HepG2 (cell line): ENCODE measurements around the gene CR1L. TPM values are rescaled to one million over a fixed set of nuclear protein-coding genes. Genes with fewer than 3 reads are reported as not detected.

ENCODE experiments used
- ATAC-seq: fragments of 200-7000 bp; cut with Tn5 transposase; 3 replicates; pipeline ENCODE4 v1.9.1; 2020; ENCODE audit warnings: mild to moderate bottlenecking, moderate library complexity
- BruUV-seq: library from RNA; stranded (reverse); fragments of 400-500 nt; replicated peaks from 2 replicates; lab custom pipeline; 2021; lab: Mats Ljungman, UMichigan
- CTCF ChIA-PET: fragments of 300-600 bp; formaldehyde crosslinking; extraction: SDS; loops from one replicate; lab custom pipeline; 2021; ENCODE audit warnings: low total read pairs, inconsistent platforms, low intra/inter-chr PET ratio; lab: Yijun Ruan, JAX
- POLR2A ChIA-PET: fragments of 350-600 bp; sonication (Branson Sonifier 250); formaldehyde crosslinking; loops from one replicate; lab custom pipeline; 2020; ENCODE audit warnings: antibody characterized with exemption, inconsistent platforms; lab: Yijun Ruan, JAX
- DNase-seq: peaks from one replicate; pipeline ENCODE4 v3.0.0-alpha.2; 2015; ENCODE audit warnings: low spot score
- FAIRE-seq: peaks from 3 replicates; lab custom pipeline; 2011; peaks lifted over from hg19 to GRCh38; lab: Jason Lieb, UNC
- H2AFZ ChIP-seq: one replicate; pipeline ENCODE4 v1.6.1; 2011; ENCODE audit warnings: low read length, inconsistent platforms
- H3K27ac ChIP-seq: fragments of 300-600 bp; 3 replicates; pipeline ENCODE4 v1.8.0; 2011; ENCODE audit warnings: mixed run types, mild to moderate bottlenecking, mixed read lengths, low read length, inconsistent platforms; ENCODE audit not compliant: insufficient read depth; ENCODE audit errors: extremely low read length
- H3K27me3 ChIP-seq, 2 experiments: fragments of 200-600 bp in 1 of 2; 2 replicates in 1 of 2; 3 replicates in 1 of 2; pipeline versions ENCODE4 v1.6.0 to v1.8.0; 2011; ENCODE audit warnings: low read length in 2 of 2, mild to moderate bottlenecking in 2 of 2, moderate library complexity in 2 of 2, inconsistent platforms in 1 of 2; ENCODE audit not compliant: insufficient read depth in 2 of 2, control insufficient read depth in 1 of 2
- H3K36me3 ChIP-seq, 2 experiments: fragments of 200-600 bp in 1 of 2; replicated peaks in 1 of 2; 2 replicates in 1 of 2; 3 replicates in 1 of 2; pipeline versions ENCODE4 v1.5.1 to v1.8.0; 2011; ENCODE audit warnings: low read length in 2 of 2, inconsistent platforms in 1 of 2; ENCODE audit not compliant: insufficient read depth in 2 of 2, control insufficient read depth in 1 of 2
- H3K4me1 ChIP-seq: 2 replicates; pipeline ENCODE4 v1.5.1; 2012; ENCODE audit warnings: low read length, inconsistent platforms; ENCODE audit not compliant: insufficient read depth
- H3K4me2 ChIP-seq: 2 replicates; pipeline ENCODE4 v1.6.0; 2011; ENCODE audit warnings: low read depth, low read length, inconsistent platforms
- H3K4me3 ChIP-seq, 3 experiments: fragments of 200-600 bp in 1 of 3; sonication (generic), shearing (Covaris generic) in 1 of 3; replicated peaks in 1 of 3; 2 replicates each; pipeline ENCODE4 v1.5.1; 2011 to 2016; ENCODE audit warnings: low read length in 3 of 3, inconsistent platforms in 2 of 3, low read depth in 2 of 3, mild to moderate bottlenecking in 2 of 3, control low read depth in 1 of 3, mixed read lengths in 1 of 3; ENCODE audit not compliant: insufficient read depth in 1 of 3
- H3K79me2 ChIP-seq: one replicate; pipeline ENCODE4 v1.6.1; 2011; ENCODE audit warnings: low read length, inconsistent platforms; ENCODE audit not compliant: insufficient read depth
- H3K9ac ChIP-seq: 2 replicates; pipeline ENCODE4 v1.6.0; 2011; ENCODE audit warnings: mild to moderate bottlenecking, low read depth, low read length, inconsistent platforms; ENCODE audit not compliant: insufficient read depth
- H3K9me3 ChIP-seq: 2 replicates; pipeline ENCODE4 v1.5.1; 2012; ENCODE audit warnings: mild to moderate bottlenecking, low read length
- H4K20me1 ChIP-seq: 2 replicates; pipeline ENCODE4 v1.6.0; 2011; ENCODE audit warnings: inconsistent platforms, mild to moderate bottlenecking, low read length, moderate library complexity; ENCODE audit not compliant: insufficient read depth
- MAFF ChIP-seq: IDR thresholded peaks from 2 replicates; pipeline ENCODE4 v1.6.1; 2011; ENCODE audit warnings: low read depth, low read length, improper control_type of control experiment
- MAFK ChIP-seq, 2 experiments: IDR thresholded peaks in 1 of 2; conservative IDR thresholded peaks in 1 of 2; 2 replicates each; pipeline ENCODE4 v1.6.1; 2011; ENCODE audit warnings: improper control_type of control experiment in 2 of 2, low read length in 2 of 2
- ZNF678 ChIP-seq: sonication (generic); formaldehyde crosslinking; IDR thresholded peaks from 2 replicates; pipeline ENCODE4 v1.4.0; 2020; ENCODE audit warnings: mild to moderate bottlenecking, missing genetic modification reagents
- WGBS: methylation state at CpG from one replicate; pipeline ENCODE4 v1.1.6; 2017; ENCODE audit warnings: low lambda C conversion rate; 5-methylcytosine and 5-hydroxymethylcytosine counted together
- in situ Hi-C: cut with HindIII; loops from 2 replicates; pipeline ENCODE4 v1.10.0; 2017; ENCODE audit warnings: low pct_unique_long_range_greater_than_20kb; ENCODE audit not compliant: extremely low pct_ligation_motif_present
- intact Hi-C: fragments of 100-400 bp; cut with micrococcal nuclease; formaldehyde crosslinking; loops from one replicate; pipeline ENCODE4 v1.10.0; 2022; ENCODE audit not compliant: unreplicated experiment
- polyA plus RNA-seq, 8 experiments: library from polyadenylated mRNA; depleted of rRNA in 3 of 8; stranded (reverse) in 7 of 8; unstranded in 1 of 8; fragments of >200 nt; fragmentation: Illumina TruSeq in 4 of 8; extraction: Trizol in 4 of 8; gene quantifications; 2 replicates each; pipeline versions ENCODE4 v1.2.1 to v1.2.3, GENCODE V29; 2011 to 2016; ENCODE audit warnings: low read depth in 4 of 8, missing spikeins in 1 of 8, mixed read lengths in 1 of 8; ENCODE audit not compliant: insufficient read depth in 1 of 8
- total RNA-seq, 5 experiments: library from RNA; depleted of rRNA; stranded (reverse); fragments of >200 nt; fragmentation: Illumina TruSeq; extraction: Trizol; gene quantifications; 2 replicates each; pipeline ENCODE4 v1.2.3, GENCODE V29; 2016; ENCODE audit warnings: low read depth in 1 of 5
- TF ChIP-seq, protein P1 (sequence below): sonication (generic); formaldehyde crosslinking; IDR thresholded peaks from 2 replicates; pipeline ENCODE4 v1.4.0; 2020; ENCODE audit warnings: missing genetic modification reagents
- TF ChIP-seq, protein P2 (sequence below): fragments of 450-650 bp; IDR thresholded peaks from 2 replicates; pipeline ENCODE4 v1.6.1; 2017
- TF ChIP-seq, protein P3 (sequence below): sonication (generic); formaldehyde crosslinking; IDR thresholded peaks from 2 replicates; pipeline ENCODE4 v1.5.0; 2020; ENCODE audit warnings: missing genetic modification reagents
- TF ChIP-seq, protein P4 (sequence below): sonication (generic); formaldehyde crosslinking; IDR thresholded peaks from 2 replicates; pipeline ENCODE4 v1.5.0; 2020; ENCODE audit warnings: mild to moderate bottlenecking, missing genetic modification reagents

The CR1L gene
- total and polyA plus RNA-seq, 2 of the 13 experiments (the other 11 are each of a cell fraction or from before 2014, with no cell fraction given) = not detected

DNA sequence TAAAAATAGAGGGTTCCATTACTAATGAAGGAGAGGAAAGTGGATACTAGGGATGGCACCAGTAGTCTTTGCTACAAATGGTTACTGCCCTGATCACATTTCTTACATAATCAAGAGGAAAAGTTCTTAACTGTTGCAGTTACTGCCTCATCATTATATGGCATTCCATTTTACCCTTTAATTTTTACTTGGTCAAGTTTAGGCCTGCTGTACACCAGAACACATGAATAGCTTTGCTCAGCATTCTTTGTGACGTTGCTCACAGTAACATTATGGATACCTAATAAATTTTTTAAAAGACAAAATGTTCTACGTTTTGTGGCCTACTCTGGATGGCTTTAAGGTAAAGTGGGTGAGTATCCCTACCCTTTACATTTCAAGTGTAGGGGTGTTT is 38.6 kb upstream of the CR1L start:
- H3K4me1 ChIP-seq = peaks cover 23% of the 10 kb centered on the region
- FAIRE-seq (no peak), DNase-seq (no peak), ATAC-seq (no peak)
- H3K9ac ChIP-seq = no peak overlapping the region
- no TSS peak for BruUV-seq
- H3K27me3 ChIP-seq = no peaks in the 10 kb centered on the region
- H3K4me2 ChIP-seq = no peak overlapping the region
- H3K36me3 ChIP-seq = no peaks in the 10 kb centered on the region
- no peaks in the 10 kb centered on the region for H3K9me3 ChIP-seq
- no peaks in the 10 kb centered on the region for H3K79me2 ChIP-seq
- no peak overlapping the region for H2AFZ ChIP-seq
- in situ Hi-C loops = no loop called here
- TF ChIP-seq ZNF678 (CRISPR knock-in tag) = no peak
- TF ChIP-seq MAFK (conservative IDR thresholded peaks at IDR 0.05 in 1 of 2, IDR thresholded peaks at IDR 0.05 in 1 of 2; ENCODE audit: low read length in 2 of 2) = peak in 1 of 2 experiments; percentile 53; a peak in 2 of 4 replicates
- TF ChIP-seq MAFF = 0 out of 2 replicates have a peak, but pooled peaks have one; percentile 9
- TF ChIP-seq, all 625 proteins: peak for 2
- H4K20me1 ChIP-seq = no peaks in the 10 kb centered on the region
- no peak overlapping the region for H3K27ac ChIP-seq
- ChIA-PET POLR2A (no interaction called here), CTCF (no interaction called here)
- 52% methylated on average over 2 of the region's 2 CpGs for WGBS
- intact Hi-C loops = no loop called here
- no peak overlapping the region for H3K4me3 ChIP-seq

DNA sequence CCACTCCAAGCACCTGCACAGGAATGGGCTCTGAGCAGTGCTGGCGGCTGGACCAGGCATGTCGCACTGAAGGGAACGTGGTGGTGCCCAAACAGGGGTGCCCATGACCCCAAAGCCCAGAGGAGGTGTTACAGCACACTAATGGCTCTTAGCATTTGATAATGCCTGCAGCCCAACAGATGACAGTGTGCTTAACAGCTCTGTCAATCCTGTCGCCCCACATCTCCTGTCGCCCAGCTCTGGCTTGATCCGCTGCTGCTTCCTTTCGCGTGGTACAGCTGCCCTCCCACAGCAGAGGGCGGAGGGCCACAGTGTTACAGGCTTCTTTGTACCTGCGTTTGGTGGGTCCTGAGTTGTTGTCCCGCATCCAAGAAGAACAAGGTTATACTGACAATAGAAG is 32.2 kb upstream of the CR1L start:
- no peak for FAIRE-seq
- TF ChIP-seq, protein P1, sequence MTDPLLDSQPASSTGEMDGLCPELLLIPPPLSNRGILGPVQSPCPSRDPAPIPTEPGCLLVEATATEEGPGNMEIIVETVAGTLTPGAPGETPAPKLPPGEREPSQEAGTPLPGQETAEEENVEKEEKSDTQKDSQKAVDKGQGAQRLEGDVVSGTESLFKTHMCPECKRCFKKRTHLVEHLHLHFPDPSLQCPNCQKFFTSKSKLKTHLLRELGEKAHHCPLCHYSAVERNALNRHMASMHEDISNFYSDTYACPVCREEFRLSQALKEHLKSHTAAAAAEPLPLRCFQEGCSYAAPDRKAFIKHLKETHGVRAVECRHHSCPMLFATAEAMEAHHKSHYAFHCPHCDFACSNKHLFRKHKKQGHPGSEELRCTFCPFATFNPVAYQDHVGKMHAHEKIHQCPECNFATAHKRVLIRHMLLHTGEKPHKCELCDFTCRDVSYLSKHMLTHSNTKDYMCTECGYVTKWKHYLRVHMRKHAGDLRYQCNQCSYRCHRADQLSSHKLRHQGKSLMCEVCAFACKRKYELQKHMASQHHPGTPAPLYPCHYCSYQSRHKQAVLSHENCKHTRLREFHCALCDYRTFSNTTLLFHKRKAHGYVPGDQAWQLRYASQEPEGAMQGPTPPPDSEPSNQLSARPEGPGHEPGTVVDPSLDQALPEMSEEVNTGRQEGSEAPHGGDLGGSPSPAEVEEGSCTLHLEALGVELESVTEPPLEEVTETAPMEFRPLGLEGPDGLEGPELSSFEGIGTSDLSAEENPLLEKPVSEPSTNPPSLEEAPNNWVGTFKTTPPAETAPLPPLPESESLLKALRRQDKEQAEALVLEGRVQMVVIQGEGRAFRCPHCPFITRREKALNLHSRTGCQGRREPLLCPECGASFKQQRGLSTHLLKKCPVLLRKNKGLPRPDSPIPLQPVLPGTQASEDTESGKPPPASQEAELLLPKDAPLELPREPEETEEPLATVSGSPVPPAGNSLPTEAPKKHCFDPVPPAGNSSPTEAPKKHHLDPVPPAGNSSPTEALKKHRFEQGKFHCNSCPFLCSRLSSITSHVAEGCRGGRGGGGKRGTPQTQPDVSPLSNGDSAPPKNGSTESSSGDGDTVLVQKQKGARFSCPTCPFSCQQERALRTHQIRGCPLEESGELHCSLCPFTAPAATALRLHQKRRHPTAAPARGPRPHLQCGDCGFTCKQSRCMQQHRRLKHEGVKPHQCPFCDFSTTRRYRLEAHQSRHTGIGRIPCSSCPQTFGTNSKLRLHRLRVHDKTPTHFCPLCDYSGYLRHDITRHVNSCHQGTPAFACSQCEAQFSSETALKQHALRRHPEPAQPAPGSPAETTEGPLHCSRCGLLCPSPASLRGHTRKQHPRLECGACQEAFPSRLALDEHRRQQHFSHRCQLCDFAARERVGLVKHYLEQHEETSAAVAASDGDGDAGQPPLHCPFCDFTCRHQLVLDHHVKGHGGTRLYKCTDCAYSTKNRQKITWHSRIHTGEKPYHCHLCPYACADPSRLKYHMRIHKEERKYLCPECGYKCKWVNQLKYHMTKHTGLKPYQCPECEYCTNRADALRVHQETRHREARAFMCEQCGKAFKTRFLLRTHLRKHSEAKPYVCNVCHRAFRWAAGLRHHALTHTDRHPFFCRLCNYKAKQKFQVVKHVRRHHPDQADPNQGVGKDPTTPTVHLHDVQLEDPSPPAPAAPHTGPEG (CRISPR knock-in tag) = no peak
- TF ChIP-seq, protein P2, sequence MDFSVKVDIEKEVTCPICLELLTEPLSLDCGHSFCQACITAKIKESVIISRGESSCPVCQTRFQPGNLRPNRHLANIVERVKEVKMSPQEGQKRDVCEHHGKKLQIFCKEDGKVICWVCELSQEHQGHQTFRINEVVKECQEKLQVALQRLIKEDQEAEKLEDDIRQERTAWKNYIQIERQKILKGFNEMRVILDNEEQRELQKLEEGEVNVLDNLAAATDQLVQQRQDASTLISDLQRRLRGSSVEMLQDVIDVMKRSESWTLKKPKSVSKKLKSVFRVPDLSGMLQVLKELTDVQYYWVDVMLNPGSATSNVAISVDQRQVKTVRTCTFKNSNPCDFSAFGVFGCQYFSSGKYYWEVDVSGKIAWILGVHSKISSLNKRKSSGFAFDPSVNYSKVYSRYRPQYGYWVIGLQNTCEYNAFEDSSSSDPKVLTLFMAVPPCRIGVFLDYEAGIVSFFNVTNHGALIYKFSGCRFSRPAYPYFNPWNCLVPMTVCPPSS = no peak
- TF ChIP-seq, protein P3, sequence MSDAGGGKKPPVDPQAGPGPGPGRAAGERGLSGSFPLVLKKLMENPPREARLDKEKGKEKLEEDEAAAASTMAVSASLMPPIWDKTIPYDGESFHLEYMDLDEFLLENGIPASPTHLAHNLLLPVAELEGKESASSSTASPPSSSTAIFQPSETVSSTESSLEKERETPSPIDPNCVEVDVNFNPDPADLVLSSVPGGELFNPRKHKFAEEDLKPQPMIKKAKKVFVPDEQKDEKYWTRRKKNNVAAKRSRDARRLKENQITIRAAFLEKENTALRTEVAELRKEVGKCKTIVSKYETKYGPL = no peak
- TF ChIP-seq, protein P4, sequence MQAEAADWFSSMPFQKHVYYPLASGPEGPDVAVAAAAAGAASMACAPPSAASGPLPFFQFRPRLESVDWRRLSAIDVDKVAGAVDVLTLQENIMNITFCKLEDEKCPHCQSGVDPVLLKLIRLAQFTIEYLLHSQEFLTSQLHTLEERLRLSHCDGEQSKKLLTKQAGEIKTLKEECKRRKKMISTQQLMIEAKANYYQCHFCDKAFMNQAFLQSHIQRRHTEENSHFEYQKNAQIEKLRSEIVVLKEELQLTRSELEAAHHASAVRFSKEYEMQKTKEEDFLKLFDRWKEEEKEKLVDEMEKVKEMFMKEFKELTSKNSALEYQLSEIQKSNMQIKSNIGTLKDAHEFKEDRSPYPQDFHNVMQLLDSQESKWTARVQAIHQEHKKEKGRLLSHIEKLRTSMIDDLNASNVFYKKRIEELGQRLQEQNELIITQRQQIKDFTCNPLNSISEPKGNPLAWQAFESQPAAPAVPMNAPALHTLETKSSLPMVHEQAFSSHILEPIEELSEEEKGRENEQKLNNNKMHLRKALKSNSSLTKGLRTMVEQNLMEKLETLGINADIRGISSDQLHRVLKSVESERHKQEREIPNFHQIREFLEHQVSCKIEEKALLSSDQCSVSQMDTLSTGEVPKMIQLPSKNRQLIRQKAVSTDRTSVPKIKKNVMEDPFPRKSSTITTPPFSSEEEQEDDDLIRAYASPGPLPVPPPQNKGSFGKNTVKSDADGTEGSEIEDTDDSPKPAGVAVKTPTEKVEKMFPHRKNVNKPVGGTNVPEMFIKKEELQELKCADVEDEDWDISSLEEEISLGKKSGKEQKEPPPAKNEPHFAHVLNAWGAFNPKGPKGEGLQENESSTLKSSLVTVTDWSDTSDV (CRISPR knock-in tag) = no peak

More for the DNA sequence above, 32.2 kb upstream of the CR1L start:
- Histone ChIP-seq H3K27me3 (no peaks in the 10 kb centered on the region), H3K27ac (no peak overlapping the region), H3K4me2 (no peak overlapping the region), H4K20me1 (no peaks in the 10 kb centered on the region), H3K36me3 (no peaks in the 10 kb centered on the region), H3K9me3 (no peaks in the 10 kb centered on the region), H3K4me3 (no peak overlapping the region), H3K4me1 (no peaks in the 10 kb centered on the region), H2AFZ (no peak overlapping the region), H3K9ac (no peak overlapping the region), H3K79me2 (no peaks in the 10 kb centered on the region)
- ATAC-seq = no peak
- ChIA-PET CTCF (no interaction called here), POLR2A (no interaction called here)
- BruUV-seq = no TSS peak
- in situ Hi-C loops (no loop called here), intact Hi-C loops (no loop called here)
- DNase-seq = no peak
- 72% methylated on average over 9 of the region's 11 CpGs for WGBS
